HepG2 (cell line): Measurements from ENCODE around the gene CDC42EP4. TPM values are rescaled to one million over a fixed set of nuclear protein-coding genes. Genes with fewer than 3 reads are reported as not detected.

Experiments used
- AGO2 ChIP-seq: fragments of 200-400 bp; formaldehyde crosslinking; optimal IDR thresholded peaks from 2 replicates; pipeline ENCODE3; 2017; ENCODE audit warnings: mild to moderate bottlenecking, low read depth, low read length, moderate library complexity
- ARHGAP35 ChIP-seq: sonication (generic); formaldehyde crosslinking; IDR thresholded peaks from 2 replicates; pipeline ENCODE4 v1.9.0; 2022; ENCODE audit warnings: mild to moderate bottlenecking, inconsistent platforms, moderate library complexity, missing genetic modification reagents, borderline replicate concordance
- GMEB1 ChIP-seq: sonication (generic); formaldehyde crosslinking; IDR thresholded peaks from 2 replicates; pipeline ENCODE4 v1.5.1; 2020; ENCODE audit warnings: missing genetic modification reagents, mild to moderate bottlenecking, borderline replicate concordance
- HMGA1 ChIP-seq: sonication (generic); formaldehyde crosslinking; conservative IDR thresholded peaks from 2 replicates; pipeline ENCODE4 v1.4.0; 2020; ENCODE audit warnings: missing genetic modification reagents
- HOXA7 ChIP-seq: sonication (generic); formaldehyde crosslinking; IDR thresholded peaks from 2 replicates; pipeline ENCODE4 v1.8.1; 2022; ENCODE audit warnings: mild to moderate bottlenecking, missing genetic modification reagents, moderate library complexity
- HOXD1 ChIP-seq: sonication (generic); formaldehyde crosslinking; IDR thresholded peaks from 2 replicates; pipeline ENCODE4 v1.5.0; 2020; ENCODE audit warnings: missing genetic modification reagents
- ISX ChIP-seq: sonication (generic); formaldehyde crosslinking; conservative IDR thresholded peaks from 2 replicates; pipeline ENCODE4 v1.5.0; 2020; ENCODE audit warnings: missing genetic modification reagents
- KAT7 ChIP-seq: IDR thresholded peaks from 2 replicates; pipeline ENCODE4 v1.6.1; 2018; ENCODE audit warnings: borderline replicate concordance, missing compliant biosample characterization
- KDM4B ChIP-seq: sonication (generic); formaldehyde crosslinking; IDR thresholded peaks from 2 replicates; pipeline ENCODE4 v1.4.0; 2020; ENCODE audit warnings: missing genetic modification reagents
- MAFK ChIP-seq, 2 experiments: IDR thresholded peaks in 1 of 2; conservative IDR thresholded peaks in 1 of 2; 2 replicates each; pipeline ENCODE4 v1.6.1; 2011; ENCODE audit warnings: improper control_type of control experiment in 2 of 2, low read length in 2 of 2
- NR3C1 ChIP-seq: sonication (generic); formaldehyde crosslinking; IDR thresholded peaks from 2 replicates; pipeline ENCODE4 v1.4.0; 2020; ENCODE audit warnings: missing genetic modification reagents
- RAD51 ChIP-seq: fragments of 450-650 bp; IDR thresholded peaks from 2 replicates; pipeline ENCODE4 v1.6.1; 2016; ENCODE audit warnings: borderline replicate concordance
- SRSF9 ChIP-seq: fragments of 200-400 bp; formaldehyde crosslinking; IDR thresholded peaks from 2 replicates; pipeline ENCODE4 v1.6.1; 2018; ENCODE audit warnings: borderline replicate concordance, mild to moderate bottlenecking, low read depth, low read length; ENCODE audit not compliant: insufficient read depth, poor library complexity, severe bottlenecking
- U2AF1 ChIP-seq: fragments of 200-400 bp; formaldehyde crosslinking; optimal IDR thresholded peaks from 2 replicates; pipeline ENCODE3; 2017; ENCODE audit warnings: mild to moderate bottlenecking, low read depth, low read length
- ZFP36 ChIP-seq: fragments of 150-350 bp; IDR thresholded peaks from 2 replicates; pipeline ENCODE4 v1.6.1; 2018; ENCODE audit warnings: borderline replicate concordance, low read length, low read depth; ENCODE audit not compliant: partially characterized antibody
- ZFP36L1 ChIP-seq: sonication (generic); formaldehyde crosslinking; IDR thresholded peaks from 2 replicates; pipeline ENCODE4 v1.8.0; 2022; ENCODE audit warnings: mild to moderate bottlenecking, missing genetic modification reagents, moderate library complexity
- ZKSCAN1 ChIP-seq: fragments of 150-350 bp; IDR thresholded peaks from 2 replicates; pipeline ENCODE4 v1.6.1; 2014; ENCODE audit warnings: low read length
- ZKSCAN5 ChIP-seq: sonication (generic); formaldehyde crosslinking; IDR thresholded peaks from 2 replicates; pipeline ENCODE4 v1.5.1; 2020; ENCODE audit warnings: mild to moderate bottlenecking, missing genetic modification reagents
- ZNF180 ChIP-seq: sonication (generic); formaldehyde crosslinking; IDR thresholded peaks from 2 replicates; pipeline ENCODE4 v1.4.0; 2020; ENCODE audit warnings: low read depth, missing genetic modification reagents, borderline replicate concordance
- ZNF224 ChIP-seq: sonication (generic); formaldehyde crosslinking; IDR thresholded peaks from 2 replicates; pipeline ENCODE4 v1.5.0; 2020; ENCODE audit warnings: mild to moderate bottlenecking, missing genetic modification reagents
- ZNF329 ChIP-seq: sonication (generic); formaldehyde crosslinking; IDR thresholded peaks from 2 replicates; pipeline ENCODE4 v1.9.0; 2021; ENCODE audit warnings: low read depth, mild to moderate bottlenecking, missing genetic modification reagents
- ZNF354B ChIP-seq: sonication (generic); formaldehyde crosslinking; IDR thresholded peaks from 2 replicates; pipeline ENCODE4 v1.8.0; 2022; ENCODE audit warnings: mild to moderate bottlenecking, missing genetic modification reagents
- ZNF709 ChIP-seq: sonication (generic); formaldehyde crosslinking; IDR thresholded peaks from 2 replicates; pipeline ENCODE4 v1.5.0; 2020; ENCODE audit warnings: mild to moderate bottlenecking, missing genetic modification reagents
- ZNF710 ChIP-seq: sonication (generic); formaldehyde crosslinking; IDR thresholded peaks from 2 replicates; pipeline ENCODE4 v1.5.0; 2020; ENCODE audit warnings: mild to moderate bottlenecking, missing genetic modification reagents, borderline replicate concordance
- ZNF775 ChIP-seq: sonication (generic); formaldehyde crosslinking; IDR thresholded peaks from 2 replicates; pipeline ENCODE4 v1.4.0; 2020; ENCODE audit warnings: missing genetic modification reagents, mild to moderate bottlenecking, moderate library complexity, borderline replicate concordance
- polyA plus RNA-seq, 8 experiments: library from polyadenylated mRNA; depleted of rRNA in 3 of 8; stranded (reverse) in 7 of 8; unstranded in 1 of 8; fragments of >200 nt; fragmentation: Illumina TruSeq in 4 of 8; extraction: Trizol in 4 of 8; gene quantifications; 2 replicates each; pipeline versions ENCODE4 v1.2.1 to v1.2.3, GENCODE V29; 2011 to 2016; ENCODE audit warnings: low read depth in 4 of 8, missing spikeins in 1 of 8, mixed read lengths in 1 of 8; ENCODE audit not compliant: insufficient read depth in 1 of 8
- total RNA-seq, 5 experiments: library from RNA; depleted of rRNA; stranded (reverse); fragments of >200 nt; fragmentation: Illumina TruSeq; extraction: Trizol; gene quantifications; 2 replicates each; pipeline ENCODE4 v1.2.3, GENCODE V29; 2016; ENCODE audit warnings: low read depth in 1 of 5
- TF ChIP-seq, protein P1 (sequence below): sonication (generic); formaldehyde crosslinking; IDR thresholded peaks from 2 replicates; pipeline ENCODE4 v1.4.0; 2020; ENCODE audit warnings: missing genetic modification reagents

CDC42EP4 gene
- total and polyA plus RNA-seq, 2 of the 13 experiments (the other 11 are each of a cell fraction or from before 2014, with no cell fraction given): 19.0 to 54.0 TPM

- TF ChIP-seq, protein P1, sequence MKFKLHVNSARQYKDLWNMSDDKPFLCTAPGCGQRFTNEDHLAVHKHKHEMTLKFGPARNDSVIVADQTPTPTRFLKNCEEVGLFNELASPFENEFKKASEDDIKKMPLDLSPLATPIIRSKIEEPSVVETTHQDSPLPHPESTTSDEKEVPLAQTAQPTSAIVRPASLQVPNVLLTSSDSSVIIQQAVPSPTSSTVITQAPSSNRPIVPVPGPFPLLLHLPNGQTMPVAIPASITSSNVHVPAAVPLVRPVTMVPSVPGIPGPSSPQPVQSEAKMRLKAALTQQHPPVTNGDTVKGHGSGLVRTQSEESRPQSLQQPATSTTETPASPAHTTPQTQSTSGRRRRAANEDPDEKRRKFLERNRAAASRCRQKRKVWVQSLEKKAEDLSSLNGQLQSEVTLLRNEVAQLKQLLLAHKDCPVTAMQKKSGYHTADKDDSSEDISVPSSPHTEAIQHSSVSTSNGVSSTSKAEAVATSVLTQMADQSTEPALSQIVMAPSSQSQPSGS (CRISPR knock-in tag): peak; percentile 40; the same call in 1 of the 2 replicates
- no peak; the same call in none of the 2 replicates for TF ChIP-seq HOXD1
- TF ChIP-seq ZNF180 (CRISPR knock-in tag): 0 out of 2 replicates have a peak, but pooled peaks have one; percentile 64
- no peak; the same call in 1 of the 2 replicates for TF ChIP-seq KDM4B (CRISPR knock-in tag)
- TF ChIP-seq ZFP36: no peak
- TF ChIP-seq ZNF224 (CRISPR knock-in tag): no peak
- TF ChIP-seq ARHGAP35 (CRISPR knock-in tag): no peak
- 0 out of 4 replicates have a peak, but pooled peaks have one; percentile 2 to 33 for TF ChIP-seq MAFK (conservative IDR thresholded peaks at IDR 0.05 in 1 of 2, IDR thresholded peaks at IDR 0.05 in 1 of 2; ENCODE audit: low read length in 2 of 2)
- TF ChIP-seq ZKSCAN1: no peak
- TF ChIP-seq ZNF710: peak; percentile 91; the same call in 1 of the 2 replicates
- TF ChIP-seq ZNF354B (CRISPR knock-in tag): no peak
- no peak for TF ChIP-seq U2AF1
- no peak for TF ChIP-seq SRSF9
- no peak for TF ChIP-seq ISX (CRISPR knock-in tag)
- TF ChIP-seq ZFP36L1 (CRISPR knock-in tag): peak; percentile 80
- TF ChIP-seq KAT7 (CRISPR knock-in tag): no peak
- TF ChIP-seq AGO2: peak; percentile 90
- TF ChIP-seq ZNF775: 0 out of 2 replicates have a peak, but pooled peaks have one; percentile 34
- TF ChIP-seq RAD51: no peak
- 0 out of 2 replicates have a peak, but pooled peaks have one; percentile 19 for TF ChIP-seq ZNF709 (CRISPR knock-in tag)
- TF ChIP-seq HMGA1 (CRISPR knock-in tag): no peak
- no peak for TF ChIP-seq ZNF329 (CRISPR knock-in tag)
- peak; percentile 61; the same call in 1 of the 2 replicates for TF ChIP-seq GMEB1 (CRISPR knock-in tag)
- TF ChIP-seq ZKSCAN5 (CRISPR knock-in tag): no peak
- no peak for TF ChIP-seq HOXA7 (CRISPR knock-in tag)
- TF ChIP-seq NR3C1 (CRISPR knock-in tag): no peak
Observed at GRCh38 chr17:73261952-73262675, 49.7 kb downstream of the CDC42EP4 start (continued).
